ENCODE results near the gene DCAF6.

DCAF6 gene

GRCh38 chr1:168099337-168099801 is 162.9 kb downstream of the DCAF6 start:
- no peak for DNase-seq

- no peak for DNase-seq
Measured at GRCh38 chr1:168100315-168101002, 164.0 kb downstream of the DCAF6 start.

DNA sequence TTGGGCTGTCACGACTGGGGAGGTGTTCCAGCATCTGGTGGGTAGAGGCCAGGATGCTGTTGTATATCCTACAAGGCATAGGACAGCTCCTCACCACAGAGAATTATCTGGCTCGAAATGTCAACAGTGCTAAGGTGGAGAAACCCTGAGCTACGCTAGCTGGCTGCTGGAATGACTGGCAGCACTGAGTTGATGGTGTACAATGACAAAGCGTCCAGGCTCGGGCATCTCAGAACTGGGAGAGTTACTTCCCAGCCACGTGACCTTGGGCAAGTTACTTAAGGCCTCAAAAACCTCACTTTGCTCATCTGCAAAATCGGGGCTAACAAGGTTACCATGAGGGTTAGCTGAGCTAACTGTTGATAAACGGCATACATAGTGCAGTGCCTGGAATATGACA is 164.9 kb downstream of the DCAF6 start:
- DNase-seq, result no peak

DNA sequence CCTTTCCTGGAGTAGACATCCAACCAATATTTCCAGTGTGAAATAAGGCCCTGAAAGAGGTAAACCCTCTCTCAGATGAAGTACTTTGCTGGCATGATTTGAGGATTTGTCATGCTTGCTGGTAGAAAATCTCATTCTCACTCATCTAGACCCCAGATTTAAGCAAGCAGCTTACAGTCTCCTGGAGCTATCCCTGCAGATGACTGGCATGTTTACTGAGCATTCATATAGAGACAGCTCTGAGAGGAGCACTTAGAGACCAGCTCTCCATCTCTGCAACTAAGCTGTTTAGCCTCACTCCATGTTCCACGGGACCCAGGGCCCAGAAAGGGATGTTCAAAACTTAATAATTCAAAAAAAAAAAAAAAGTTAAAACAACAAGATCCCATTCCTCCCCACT is 166.0 kb downstream of the DCAF6 start:
- no peak for DNase-seq

GRCh38 chr1:168104535-168104934 is 168.1 kb downstream of the DCAF6 start:
- no peak for DNase-seq

DNA sequence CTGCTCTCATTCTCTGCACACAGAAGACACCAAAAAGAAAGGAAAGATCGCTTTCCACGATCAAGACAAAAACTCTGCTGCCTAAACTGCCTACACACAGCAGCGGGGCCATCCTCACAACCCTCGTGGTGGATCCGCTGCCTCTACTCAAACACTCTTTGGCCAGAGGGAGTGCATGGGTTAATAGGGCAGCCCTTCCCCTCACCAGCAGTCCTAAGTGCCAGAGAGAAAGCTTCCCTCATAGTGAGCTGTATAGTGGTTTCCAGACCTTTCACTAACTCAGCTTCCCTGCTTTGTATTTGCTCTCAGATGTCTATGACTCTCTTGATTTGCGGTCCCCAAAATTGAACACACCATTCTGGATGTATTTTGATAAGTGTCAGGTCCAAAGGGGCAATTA is 169.4 kb downstream of the DCAF6 start:
- no peak for DNase-seq

- no peak for DNase-seq
Measured at GRCh38 chr1:168106274-168106673, 169.8 kb downstream of the DCAF6 start.

- no peak for DNase-seq
Measured at GRCh38 chr1:168110896-168111545, 174.5 kb downstream of the DCAF6 start.

DNA sequence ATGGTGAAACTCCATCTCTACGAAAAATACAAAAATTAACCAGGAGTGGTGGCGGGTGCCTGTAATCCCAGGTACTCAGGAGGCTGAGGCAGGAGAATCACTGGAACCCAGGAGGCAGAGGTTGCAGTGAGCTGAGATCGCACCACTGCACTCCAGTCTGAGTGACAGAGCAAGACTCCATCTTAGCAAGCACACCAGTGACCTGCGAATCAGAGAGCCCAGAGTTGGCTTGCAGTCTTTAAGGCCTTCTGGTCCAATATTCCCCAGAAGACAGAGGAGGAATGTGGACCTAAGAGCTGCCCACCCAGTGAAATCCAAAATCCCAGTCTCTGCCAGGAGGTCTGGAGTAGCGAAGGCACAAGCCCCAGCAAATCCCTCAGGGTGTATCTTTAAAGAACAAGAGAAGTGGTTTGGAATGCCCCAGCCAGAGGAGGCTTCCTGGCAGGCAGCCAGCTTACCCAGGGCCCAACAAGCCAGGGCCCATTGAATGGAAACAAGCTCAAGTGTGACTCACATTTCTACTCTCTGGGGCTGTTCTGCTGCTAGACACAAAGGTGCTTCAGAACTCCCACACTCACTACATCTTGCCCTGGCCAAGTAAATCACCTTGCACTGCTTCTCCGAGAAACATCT is 176.3 kb downstream of the DCAF6 start:
- peak in 11 of 56 donors; percentile 3 to 42 (median 8) for DNase-seq

DNA sequence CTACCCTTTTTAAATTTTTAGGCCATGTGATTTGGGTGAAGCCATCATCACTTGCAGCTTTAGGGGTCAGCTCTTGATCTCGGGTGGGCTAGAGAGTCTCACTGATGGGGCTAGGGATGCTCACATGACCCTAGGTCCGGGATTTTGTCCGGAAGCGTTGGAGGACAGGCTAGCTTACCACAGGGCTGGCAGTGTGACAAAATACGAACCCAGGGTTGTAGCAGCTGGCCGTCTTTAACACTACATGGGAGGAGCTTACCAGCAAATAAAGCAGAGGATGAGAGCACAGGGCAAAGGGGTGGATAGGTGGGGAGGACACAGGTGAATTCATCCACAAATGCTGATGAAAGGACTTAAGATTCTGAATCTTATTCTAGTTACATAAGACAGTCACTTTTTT is 178.4 kb downstream of the DCAF6 start:
- no peak for DNase-seq

DNA sequence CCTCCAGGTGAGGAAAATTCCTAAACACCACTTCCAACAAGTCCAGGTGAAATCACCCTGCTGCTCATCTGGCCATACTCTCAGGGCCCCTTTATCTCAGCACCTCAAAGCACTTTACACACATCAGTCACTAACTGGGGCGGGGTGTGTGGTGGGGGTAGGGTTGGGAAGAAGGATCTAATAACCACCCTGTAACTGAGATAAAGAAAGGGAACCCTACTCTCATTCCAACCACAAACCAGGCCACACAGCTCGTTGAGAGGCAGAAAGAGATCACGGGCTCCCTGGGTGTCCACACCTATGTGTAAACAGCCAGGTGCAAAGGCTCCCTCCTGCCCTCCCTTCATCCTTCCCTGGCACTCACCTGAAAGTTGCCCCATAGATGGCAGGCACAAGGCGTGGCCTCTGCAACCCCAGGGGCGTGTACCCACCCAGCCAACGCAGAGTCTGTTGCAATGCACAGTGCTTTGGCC is 179.9 kb downstream of the DCAF6 start:
- DNase-seq, result no peak

GRCh38 chr1:168119750-168120149 is 183.3 kb downstream of the DCAF6 start:
- DNase-seq, result no peak

- DNase-seq, result peak in 9 of 56 donors; percentile 3 to 40 (median 18)
Measured at GRCh38 chr1:168121401-168122011, 185.0 kb downstream of the DCAF6 start.

- DNase-seq, result no peak
Measured at GRCh38 chr1:168125051-168125450, 188.6 kb downstream of the DCAF6 start.

All from nucleus accumbens (tissue), 56 donors.